MCF 10A (cell line): Measurements from ENCODE around the gene LRFN2. TPM values are rescaled to one million over a fixed set of nuclear protein-coding genes. Genes with fewer than 3 reads are reported as not detected.

Source experiments
- BruUV-seq: library from RNA; stranded (reverse); fragments of 400-500 nt; replicated peaks from 2 replicates; lab custom pipeline; 2021; lab: Mats Ljungman, UMichigan
- CTCF ChIA-PET: fragments of 300-600 bp; sonication (Branson Sonifier 250); formaldehyde crosslinking; extraction: SDS; loops from one replicate; lab custom pipeline; 2021; ENCODE audit warnings: antibody characterized with exemption, inconsistent platforms; lab: Yijun Ruan, JAX
- POLR2A ChIA-PET: fragments of 300-600, 350-650 bp; sonication (Branson Sonifier 250); formaldehyde crosslinking; extraction: SDS; loops from one replicate; lab custom pipeline; 2020; ENCODE audit warnings: antibody characterized with exemption, inconsistent platforms; lab: Yijun Ruan, JAX
- DNase-seq: peaks from one replicate; pipeline ENCODE4 v3.0.0-alpha.2; 2018; ENCODE audit not compliant: unreplicated experiment
- H3K27ac Mint-ChIP-seq: one replicate; pipeline ENCODE4 v1.8.0; 2022; ENCODE audit warnings: mild to moderate bottlenecking, low read depth, mixed read lengths; ENCODE audit not compliant: unreplicated experiment
- H3K27me3 Mint-ChIP-seq: one replicate; pipeline ENCODE4 v1.8.0; 2022; ENCODE audit warnings: mixed read lengths; ENCODE audit not compliant: insufficient read depth, unreplicated experiment
- H3K36me3 Mint-ChIP-seq: one replicate; pipeline ENCODE4 v1.8.0; 2022; ENCODE audit warnings: mild to moderate bottlenecking, moderate library complexity, mixed read lengths; ENCODE audit not compliant: insufficient read depth, unreplicated experiment
- H3K4me1 Mint-ChIP-seq: one replicate; pipeline ENCODE4 v1.8.0; 2022; ENCODE audit warnings: mixed read lengths; ENCODE audit not compliant: insufficient read depth, unreplicated experiment
- H3K4me3 Mint-ChIP-seq: one replicate; pipeline ENCODE4 v1.8.0; 2022; ENCODE audit warnings: mild to moderate bottlenecking, moderate library complexity, mixed read lengths; ENCODE audit not compliant: unreplicated experiment
- H3K9me3 Mint-ChIP-seq: one replicate; pipeline ENCODE4 v1.8.0; 2022; ENCODE audit warnings: mixed read lengths; ENCODE audit not compliant: unreplicated experiment
- intact Hi-C: fragments of 100-400 bp; cut with micrococcal nuclease; formaldehyde crosslinking; loops from 2 replicates; pipeline ENCODE4 v1.14.1; 2022
- total RNA-seq: library from RNA; stranded (reverse); gene quantifications from 2 replicates; pipeline ENCODE4 v1.2.3, GENCODE V29; 2022
- TF ChIP-seq, protein P1 (sequence below): fragments of 200-600 bp; IDR thresholded peaks from one replicate; pipeline ENCODE4 v1.8.0; 2022; ENCODE audit warnings: antibody characterized with exemption, mild to moderate bottlenecking; ENCODE audit not compliant: unreplicated experiment

LRFN2 gene
- total RNA-seq, 1 experiment from 2014 or later, result not detected

DNA sequence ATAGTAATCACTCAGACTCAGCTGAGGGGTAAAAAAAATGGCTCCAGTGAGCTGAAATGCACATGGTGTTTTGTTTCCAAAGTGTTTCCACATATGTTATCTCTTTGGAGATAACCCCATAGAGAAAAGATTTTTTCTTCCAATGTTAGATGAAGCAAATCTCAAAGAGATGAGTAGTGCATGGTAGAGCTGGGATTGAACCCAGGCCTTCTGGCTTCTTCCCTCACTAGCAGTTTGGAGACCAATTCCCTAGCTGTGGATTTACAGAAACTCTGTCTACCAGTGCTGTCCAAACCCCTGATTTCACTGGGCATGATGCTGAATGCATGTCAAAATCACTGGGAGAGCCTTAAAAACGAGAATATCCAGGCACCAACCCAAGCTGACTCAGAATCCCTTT is 165.1 kb downstream of the LRFN2 start:
- BruUV-seq, result no TSS peak
- CTCF ChIA-PET, result no interaction called here
- TF ChIP-seq, protein P1, sequence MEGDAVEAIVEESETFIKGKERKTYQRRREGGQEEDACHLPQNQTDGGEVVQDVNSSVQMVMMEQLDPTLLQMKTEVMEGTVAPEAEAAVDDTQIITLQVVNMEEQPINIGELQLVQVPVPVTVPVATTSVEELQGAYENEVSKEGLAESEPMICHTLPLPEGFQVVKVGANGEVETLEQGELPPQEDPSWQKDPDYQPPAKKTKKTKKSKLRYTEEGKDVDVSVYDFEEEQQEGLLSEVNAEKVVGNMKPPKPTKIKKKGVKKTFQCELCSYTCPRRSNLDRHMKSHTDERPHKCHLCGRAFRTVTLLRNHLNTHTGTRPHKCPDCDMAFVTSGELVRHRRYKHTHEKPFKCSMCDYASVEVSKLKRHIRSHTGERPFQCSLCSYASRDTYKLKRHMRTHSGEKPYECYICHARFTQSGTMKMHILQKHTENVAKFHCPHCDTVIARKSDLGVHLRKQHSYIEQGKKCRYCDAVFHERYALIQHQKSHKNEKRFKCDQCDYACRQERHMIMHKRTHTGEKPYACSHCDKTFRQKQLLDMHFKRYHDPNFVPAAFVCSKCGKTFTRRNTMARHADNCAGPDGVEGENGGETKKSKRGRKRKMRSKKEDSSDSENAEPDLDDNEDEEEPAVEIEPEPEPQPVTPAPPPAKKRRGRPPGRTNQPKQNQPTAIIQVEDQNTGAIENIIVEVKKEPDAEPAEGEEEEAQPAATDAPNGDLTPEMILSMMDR, result no peak
- Mint-ChIP-seq H3K4me3 (no peak overlapping the region), H3K27me3 (no peaks in the 10 kb centered on the region), H3K4me1 (no peaks in the 10 kb centered on the region), H3K36me3 (no peaks in the 10 kb centered on the region), H3K27ac (no peak overlapping the region), H3K9me3 (peaks cover 11% of the 10 kb centered on the region)
- POLR2A ChIA-PET, result no interaction called here
- DNase-seq, result no peak
- intact Hi-C loops, result no loop called here

DNA sequence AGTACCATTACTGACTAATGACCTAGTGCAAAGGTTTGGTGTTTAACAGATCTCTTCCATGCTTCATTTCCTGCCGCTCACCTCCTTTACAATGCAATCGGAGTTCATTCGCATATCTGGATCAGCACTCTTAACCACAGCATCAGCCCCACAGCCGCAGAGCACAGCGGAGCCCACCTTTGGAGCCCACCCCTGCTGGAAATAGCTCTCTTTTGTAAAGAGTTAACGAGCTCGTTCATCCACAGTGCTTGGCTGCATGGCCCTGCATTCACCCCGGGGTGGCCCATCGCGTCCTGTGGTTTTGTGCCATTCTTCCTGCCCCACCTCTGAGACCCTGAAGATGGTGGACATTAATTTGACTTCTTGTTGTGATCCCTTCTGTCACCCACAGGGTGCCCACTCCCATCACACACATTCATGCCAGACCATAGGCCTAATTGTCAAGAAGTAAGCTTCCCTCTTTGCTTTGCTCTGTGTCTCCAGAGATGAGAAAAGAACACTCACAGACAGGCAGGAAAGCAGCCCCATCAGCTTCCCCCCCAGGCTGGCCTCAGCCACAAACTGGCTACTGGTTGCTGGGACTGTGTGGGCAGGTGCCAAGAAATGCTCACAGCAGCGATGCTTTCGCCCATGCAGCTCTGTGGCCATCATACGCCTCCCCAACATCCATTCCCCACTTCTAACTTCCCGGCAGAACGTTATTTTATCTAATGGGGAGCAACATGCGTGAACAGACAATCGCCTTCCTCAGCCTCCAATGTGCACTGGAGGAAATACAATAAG is 167.0 kb downstream of the LRFN2 start:
- CTCF ChIA-PET, result interaction anchor here (0.9 to 1.0 kb wide), 2 partner anchors 15 to 439 kb away, joined by 3 read pairs; no protein-coding TSS in a partner anchor
- POLR2A ChIA-PET, result no interaction called here
- H3K4me1 Mint-ChIP-seq, result no peaks in the 10 kb centered on the region
- H3K4me3 Mint-ChIP-seq, result no peak overlapping the region
- TF ChIP-seq, protein P1, result no peak
- H3K36me3 Mint-ChIP-seq, result no peaks in the 10 kb centered on the region
- intact Hi-C loops, result no loop called here
- H3K27me3 Mint-ChIP-seq, result no peaks in the 10 kb centered on the region
- no peak for DNase-seq
- H3K9me3 Mint-ChIP-seq, result peaks cover 11% of the 10 kb centered on the region
- H3K27ac Mint-ChIP-seq, result no peak overlapping the region
- BruUV-seq, result no TSS peak

DNA sequence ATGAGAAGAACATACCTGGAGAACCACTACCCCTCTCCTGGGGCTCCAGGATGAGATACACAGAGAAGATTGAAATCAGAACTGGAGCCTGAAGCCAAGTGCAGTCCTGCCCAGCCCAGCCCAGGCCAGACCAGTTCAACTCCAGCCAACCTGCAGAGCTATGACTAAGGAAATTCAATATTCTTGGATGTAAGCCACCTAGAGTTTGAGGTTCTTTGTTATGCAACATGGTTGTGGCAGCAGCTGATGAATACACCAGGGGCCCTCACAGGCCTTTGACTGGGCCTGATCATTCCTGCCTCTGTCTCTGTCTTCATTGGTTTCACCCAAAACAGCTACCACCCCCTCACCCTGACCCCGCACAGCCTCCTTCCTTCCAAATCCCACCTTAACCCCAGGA is 167.8 kb downstream of the LRFN2 start:
- Mint-ChIP-seq H3K9me3 (peaks cover 11% of the 10 kb centered on the region), H3K36me3 (no peaks in the 10 kb centered on the region), H3K27me3 (no peaks in the 10 kb centered on the region), H3K4me1 (no peaks in the 10 kb centered on the region), H3K27ac (no peak overlapping the region), H3K4me3 (no peak overlapping the region)
- TF ChIP-seq, protein P1, result no peak
- POLR2A ChIA-PET, result no interaction called here
- peak; percentile 77 for DNase-seq
- CTCF ChIA-PET, result interaction anchor here (0.9 to 1.0 kb wide), 2 partner anchors 16 to 438 kb away, joined by 3 read pairs; no protein-coding TSS in a partner anchor
- intact Hi-C loops, result no loop called here
- no TSS peak for BruUV-seq

DNA sequence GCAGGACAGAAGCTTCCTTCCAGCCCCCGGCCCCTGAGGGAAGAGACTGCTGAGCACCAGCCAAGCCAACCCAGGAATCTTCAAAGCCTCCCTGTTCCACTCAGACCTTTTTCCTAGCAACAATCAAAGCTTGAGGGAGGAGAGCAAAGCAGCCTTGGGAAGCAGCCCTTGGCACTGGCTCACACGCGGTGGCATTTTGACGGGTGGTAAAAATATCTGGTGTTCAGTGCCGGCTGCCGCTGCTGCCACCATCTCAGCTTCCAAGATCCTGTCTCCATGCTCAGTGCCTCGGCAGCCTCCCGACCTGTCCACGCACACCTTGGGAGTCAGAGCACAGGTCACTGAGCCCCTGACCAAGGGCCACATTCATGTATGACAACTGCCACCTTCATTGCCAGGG is 170.1 kb downstream of the LRFN2 start:
- intact Hi-C loops, result no loop called here
- no peak overlapping the region for H3K27ac Mint-ChIP-seq
- H3K27me3 Mint-ChIP-seq, result no peaks in the 10 kb centered on the region
- H3K4me1 Mint-ChIP-seq, result no peaks in the 10 kb centered on the region
- no peak for DNase-seq
- POLR2A ChIA-PET, result no interaction called here
- H3K9me3 Mint-ChIP-seq, result peaks cover 11% of the 10 kb centered on the region
- no TSS peak for BruUV-seq
- no peaks in the 10 kb centered on the region for H3K36me3 Mint-ChIP-seq
- CTCF ChIA-PET, result interaction anchor here (0.7 kb wide), 1 partner anchor 89 kb away, joined by 3 read pairs; no protein-coding TSS in a partner anchor
- no peak overlapping the region for H3K4me3 Mint-ChIP-seq
- TF ChIP-seq, protein P1, result no peak
